OCI-LY7 (cell line): ENCODE data around the gene PRR5L. TPM values are rescaled to one million over a fixed set of nuclear protein-coding genes. Genes with fewer than 3 reads are reported as not detected.

Experiments used
- BruUV-seq: library from RNA; stranded (reverse); fragments of 400-500 nt; replicated peaks from 2 replicates; lab custom pipeline; 2021; lab: Mats Ljungman, UMichigan
- CTCF ChIA-PET: fragments of 300-600 bp; sonication (Branson Sonifier 250); formaldehyde crosslinking; loops from one replicate; lab custom pipeline; 2022; ENCODE audit warnings: antibody characterized with exemption; ENCODE audit not compliant: unreplicated experiment; lab: Charles Lee
- POLR2A ChIA-PET: fragments of 300-600 bp; sonication (Branson Sonifier 250); formaldehyde crosslinking; loops from one replicate; lab custom pipeline; 2022; ENCODE audit warnings: antibody characterized with exemption; lab: Charles Lee
- DNase-seq: peaks from one replicate; pipeline ENCODE4 v3.0.0-alpha.2; 2015; ENCODE audit warnings: low spot score
- H2AFZ ChIP-seq: fragments of 200-600 bp; sonication (generic), shearing (Covaris generic); 2 replicates; pipeline ENCODE4 v1.6.1; 2014; ENCODE audit warnings: mild to moderate bottlenecking, antibody characterized with exemption, low read length, moderate library complexity
- H3K27ac ChIP-seq: fragments of 200-600 bp; sonication (generic); 2 replicates; pipeline ENCODE4 v1.5.1; 2014; ENCODE audit warnings: mixed run types, low read depth, mild to moderate bottlenecking, moderate library complexity, low read length, inconsistent platforms; ENCODE audit not compliant: poor library complexity, severe bottlenecking
- H3K36me3 ChIP-seq: fragments of 200-600 bp; sonication (generic); 2 replicates; pipeline ENCODE4 v1.6.1; 2014; ENCODE audit warnings: mild to moderate bottlenecking, antibody characterized with exemption, low read length, moderate library complexity, mixed read lengths; ENCODE audit not compliant: insufficient read depth
- H3K4me1 ChIP-seq: fragments of 200-600 bp; sonication (generic); 2 replicates; pipeline ENCODE4 v1.5.1; 2014; ENCODE audit warnings: mild to moderate bottlenecking, low read length; ENCODE audit not compliant: insufficient read depth, poor library complexity, severe bottlenecking
- H3K4me2 ChIP-seq: fragments of 200-600 bp; sonication (generic); 2 replicates; pipeline ENCODE4 v1.6.1; 2014; ENCODE audit warnings: mild to moderate bottlenecking, low read length
- H3K4me3 ChIP-seq: fragments of 200-600 bp; sonication (generic); 2 replicates; pipeline ENCODE4 v1.5.1; 2014; ENCODE audit warnings: mild to moderate bottlenecking, low read depth, low read length; ENCODE audit not compliant: poor library complexity, severe bottlenecking
- H3K79me2 ChIP-seq: fragments of 200-600 bp; sonication (generic); 2 replicates; pipeline ENCODE4 v1.6.1; 2016; ENCODE audit warnings: low read depth, mild to moderate bottlenecking, low read length, moderate library complexity, mixed read lengths; ENCODE audit not compliant: insufficient read depth
- H3K9me2 ChIP-seq: fragments of 200-600 bp; sonication (generic); 2 replicates; pipeline ENCODE4 v1.6.1; 2016; ENCODE audit warnings: mild to moderate bottlenecking, low read length, mixed read lengths; ENCODE audit not compliant: insufficient read depth
- H3K9me3 ChIP-seq: fragments of 200-600 bp; sonication (generic); 2 replicates; pipeline ENCODE4 v1.6.1; 2014; ENCODE audit warnings: mild to moderate bottlenecking, mixed run types, low read length, mixed read lengths
- H4K20me1 ChIP-seq: fragments of 200-600 bp; sonication (generic); 2 replicates; pipeline ENCODE4 v1.6.1; 2014; ENCODE audit warnings: mild to moderate bottlenecking, antibody characterized with exemption, low read length, moderate library complexity, mixed read lengths; ENCODE audit not compliant: insufficient read depth
- CTCF ChIP-seq: fragments of 200-600 bp; sonication (generic); conservative IDR thresholded peaks from 2 replicates; pipeline ENCODE4 v1.5.1; 2014; ENCODE audit warnings: mild to moderate bottlenecking, antibody characterized with exemption, low read length, moderate library complexity, mixed read lengths
- EZH2phosphoT487 ChIP-seq: fragments of 200-600 bp; sonication (generic); IDR thresholded peaks from 2 replicates; pipeline ENCODE4 v1.6.1; 2018; ENCODE audit warnings: low read depth, borderline replicate concordance, mild to moderate bottlenecking, mixed run types, antibody characterized with exemption, low read length, moderate library complexity, mixed read lengths
- intact Hi-C: fragments of 100-400 bp; cut with micrococcal nuclease; formaldehyde crosslinking; loops from one replicate; pipeline ENCODE4 v1.10.0; 2022; ENCODE audit not compliant: unreplicated experiment
- total RNA-seq, 2 experiments: library from RNA; depleted of rRNA in 1 of 2; stranded (reverse); fragments of >200 nt in 1 of 2; shearing (Covaris generic) in 1 of 2; gene quantifications; 2 replicates each; pipeline ENCODE4 v1.2.3, GENCODE V29; 2014 to 2022

The PRR5L gene
- total RNA-seq, 2 experiments from 2014 or later: not detected

GRCh38 chr11:36377759-36378564 is 81.9 kb downstream of the PRR5L start:
- no peak overlapping the region for H3K4me2 ChIP-seq
- H3K9me2 ChIP-seq: no peaks in the 10 kb centered on the region
- H3K4me3 ChIP-seq: no peak overlapping the region
- H3K36me3 ChIP-seq: no peaks in the 10 kb centered on the region
- no TSS peak for BruUV-seq
- TF ChIP-seq EZH2phosphoT487: no peak
- no peak for TF ChIP-seq CTCF
- ChIA-PET POLR2A (interaction anchor here (0.6 kb wide), 1 partner anchor 1807 kb away, joined by 3 read pairs; no protein-coding TSS in a partner anchor), CTCF (no interaction called here)
- H3K4me1 ChIP-seq: no peaks in the 10 kb centered on the region
- H3K27ac ChIP-seq: no peak overlapping the region
- no peak overlapping the region for H2AFZ ChIP-seq
- no peaks in the 10 kb centered on the region for H4K20me1 ChIP-seq
- H3K79me2 ChIP-seq: no peaks in the 10 kb centered on the region
- no peaks in the 10 kb centered on the region for H3K9me3 ChIP-seq
- DNase-seq: no peak
- intact Hi-C loops: no loop called here

GRCh38 chr11:36379653-36380052 is 83.6 kb downstream of the PRR5L start:
- POLR2A ChIA-PET: no interaction called here
- no peak overlapping the region for H3K4me3 ChIP-seq
- intact Hi-C loops: no loop called here

More at GRCh38 chr11:36379653-36380052, 83.6 kb downstream of the PRR5L start:
- Histone ChIP-seq H3K9me3 (no peaks in the 10 kb centered on the region), H3K9me2 (no peaks in the 10 kb centered on the region), H4K20me1 (no peaks in the 10 kb centered on the region), H3K4me1 (no peaks in the 10 kb centered on the region), H3K79me2 (no peaks in the 10 kb centered on the region), H3K27ac (no peak overlapping the region), H3K36me3 (no peaks in the 10 kb centered on the region), H3K4me2 (no peak overlapping the region), H2AFZ (no peak overlapping the region)
- TF ChIP-seq EZH2phosphoT487: no peak
- no peak for TF ChIP-seq CTCF
- CTCF ChIA-PET: no interaction called here
- DNase-seq: no peak
- BruUV-seq: no TSS peak
